Endothelial cell of umbilical vein (primary cell): Measurements from ENCODE around the gene S100A16. TPM values are rescaled to one million over a fixed set of nuclear protein-coding genes. Genes with fewer than 3 reads are reported as not detected.

Experiments
- BruUV-seq: library from RNA; stranded (reverse); fragments of 400-500 nt; replicated peaks from 2 replicates; lab custom pipeline; 2021; lab: Mats Ljungman, UMichigan
- CTCF ChIA-PET: fragments of 300-600, 350-600 bp; sonication (Branson Sonifier 250); formaldehyde crosslinking; loops from one replicate; lab custom pipeline; 2021; ENCODE audit warnings: antibody characterized with exemption, inconsistent platforms; lab: Charles Lee
- POLR2A ChIA-PET: fragments of 300-600, 350-600 bp; sonication (Branson Sonifier 250); formaldehyde crosslinking; loops from one replicate; lab custom pipeline; 2021; ENCODE audit warnings: antibody characterized with exemption, inconsistent platforms; lab: Charles Lee
- DNase-seq: peaks from one replicate; pipeline ENCODE4 v3.0.0-alpha.2; 2011; ENCODE audit warnings: low read depth, low spot score
- FAIRE-seq: peaks from 2 replicates; lab custom pipeline; 2011; peaks lifted over from hg19 to GRCh38; lab: Jason Lieb, UNC
- H2AFZ ChIP-seq: 2 replicates; pipeline ENCODE4 v1.6.0; 2012; ENCODE audit warnings: low read depth, low read length, control low read depth, inconsistent platforms
- H3K27ac ChIP-seq: 2 replicates; pipeline ENCODE4 v1.5.1; 2011; ENCODE audit warnings: low read depth, mild to moderate bottlenecking, control low read depth, low read length, moderate library complexity; ENCODE audit not compliant: insufficient read depth
- H3K27me3 ChIP-seq, 2 experiments: 2 replicates each; pipeline versions ENCODE4 v1.6.0 to v1.6.1; 2011; ENCODE audit warnings: low read length in 2 of 2, mixed read lengths in 1 of 2; ENCODE audit not compliant: control insufficient read depth in 2 of 2, insufficient read depth in 2 of 2
- H3K36me3 ChIP-seq, 2 experiments: 2 replicates in 1 of 2; 3 replicates in 1 of 2; pipeline ENCODE4 v1.5.1; 2011; ENCODE audit warnings: low read length in 2 of 2, mild to moderate bottlenecking in 1 of 2, moderate library complexity in 1 of 2; ENCODE audit not compliant: control insufficient read depth in 2 of 2, insufficient read depth in 2 of 2; ENCODE audit errors: extremely low read depth in 1 of 2
- H3K4me1 ChIP-seq: 3 replicates; pipeline ENCODE4 v1.5.1; 2011; ENCODE audit warnings: mild to moderate bottlenecking, low read length; ENCODE audit not compliant: control insufficient read depth, insufficient read depth; ENCODE audit errors: extremely low read depth
- H3K4me2 ChIP-seq: 2 replicates; pipeline ENCODE4 v1.6.1; 2011; ENCODE audit warnings: low read length, control low read depth, mixed read lengths; ENCODE audit not compliant: insufficient read depth
- H3K4me3 ChIP-seq, 3 experiments: fragments of 200-600 bp in 1 of 3; sonication (generic), shearing (Covaris generic) in 1 of 3; replicated peaks in 1 of 3; 2 replicates each; pipeline ENCODE4 v1.5.1; 2011 to 2016; ENCODE audit warnings: control low read depth in 3 of 3, low read length in 3 of 3, mild to moderate bottlenecking in 2 of 3, inconsistent platforms in 1 of 3, low read depth in 1 of 3, moderate library complexity in 1 of 3; ENCODE audit not compliant: insufficient read depth in 1 of 3
- H3K79me2 ChIP-seq: 2 replicates; pipeline ENCODE4 v1.6.0; 2012; ENCODE audit warnings: low read length, inconsistent platforms; ENCODE audit not compliant: control insufficient read depth, insufficient read depth
- H3K9ac ChIP-seq: replicated peaks from 2 replicates; pipeline ENCODE3; 2011; ENCODE audit warnings: low read length, control low read depth; ENCODE audit not compliant: insufficient read depth; ENCODE audit errors: extremely low read depth
- H3K9me1 ChIP-seq: replicated peaks from 3 replicates; pipeline ENCODE4 v1.6.0; 2011; ENCODE audit warnings: mild to moderate bottlenecking, low read length; ENCODE audit not compliant: control insufficient read depth, insufficient read depth; ENCODE audit errors: extremely low read depth
- H3K9me3 ChIP-seq: replicated peaks from 2 replicates; pipeline ENCODE4 v1.5.1; 2012; ENCODE audit warnings: low read length, inconsistent platforms; ENCODE audit not compliant: control insufficient read depth, insufficient read depth
- H4K20me1 ChIP-seq: replicated peaks from 2 replicates; pipeline ENCODE3; 2011; ENCODE audit warnings: mild to moderate bottlenecking, low read length; ENCODE audit not compliant: control insufficient read depth, insufficient read depth; ENCODE audit errors: extremely low read depth
- CTCF ChIP-seq, 2 donors: IDR thresholded peaks; 1 replicate in 1 of 2; 2 replicates in 1 of 2; pipeline ENCODE4 v1.5.1; 2011; ENCODE audit warnings: low read length in 2 of 2, mild to moderate bottlenecking in 2 of 2, moderate library complexity in 2 of 2, control low read depth in 1 of 2, inconsistent platforms in 1 of 2, low read depth in 1 of 2; ENCODE audit not compliant: insufficient read depth in 1 of 2; ENCODE audit errors: extremely low read depth in 1 of 2
- EZH2 ChIP-seq: IDR thresholded peaks from 2 replicates; pipeline ENCODE4 v1.6.1; 2012; ENCODE audit warnings: borderline replicate concordance, low read depth, mild to moderate bottlenecking, moderate library complexity, low read length, inconsistent platforms; ENCODE audit not compliant: severe bottlenecking
- FOS ChIP-seq: IDR thresholded peaks from 2 replicates; pipeline ENCODE4 v1.6.1; 2011; ENCODE audit warnings: mild to moderate bottlenecking, low read length, moderate library complexity, borderline replicate concordance; ENCODE audit not compliant: insufficient read depth
- GATA2 ChIP-seq: IDR thresholded peaks from 2 replicates; pipeline ENCODE4 v1.7.0; 2011; ENCODE audit warnings: low read depth, mild to moderate bottlenecking, moderate library complexity, mixed read lengths, low read length; ENCODE audit not compliant: insufficient read length, insufficient read depth
- JUN ChIP-seq: IDR thresholded peaks from 2 replicates; pipeline ENCODE4 v1.6.1; 2011; ENCODE audit warnings: borderline replicate concordance, low read depth; ENCODE audit not compliant: insufficient read length, insufficient read depth
- MAX ChIP-seq: IDR thresholded peaks from 2 replicates; pipeline ENCODE4 v1.6.1; 2011; ENCODE audit not compliant: insufficient read depth, insufficient read length
- MYC ChIP-seq: IDR thresholded peaks from one replicate; pipeline ENCODE4 v1.6.1; 2011; ENCODE audit warnings: mild to moderate bottlenecking, low read depth, low read length
- POLR2A ChIP-seq: IDR thresholded peaks from 2 replicates; pipeline ENCODE4 v1.6.1; 2012; ENCODE audit warnings: low read depth, mild to moderate bottlenecking, control low read depth, low read length
- POLR2AphosphoS5 ChIP-seq: IDR thresholded peaks from 2 replicates; pipeline ENCODE4 v1.6.1; 2012; ENCODE audit warnings: low read depth, mild to moderate bottlenecking, control low read depth, low read length, moderate library complexity; ENCODE audit not compliant: insufficient read depth
- dilution Hi-C: fragments of 300-500 bp; cut with MboI; formaldehyde crosslinking; loops from one replicate; pipeline ENCODE4 v1.15.0; 2019; ENCODE audit warnings: low sequenced_read_pairs; ENCODE audit not compliant: extremely low pct_ligation_motif_present
- intact Hi-C: fragments of 100-400 bp; cut with micrococcal nuclease; formaldehyde crosslinking; loops from one replicate; pipeline ENCODE4 v1.10.0; 2022
- polyA plus RNA-seq, 4 experiments: library from polyadenylated mRNA; depleted of rRNA in 3 of 4; stranded (reverse) in 3 of 4; unstranded in 1 of 4; fragments of >200 nt; gene quantifications; 2 replicates each; pipeline versions ENCODE4 v1.2.1 to v1.2.3, GENCODE V29; 2011 to 2012; ENCODE audit warnings: missing spikeins in 1 of 4
- total RNA-seq: library from RNA; stranded (reverse); gene quantifications from 2 replicates; pipeline ENCODE4 v1.2.3, GENCODE V29; 2021

Gene S100A16
- total and polyA plus RNA-seq, 2 donors (not counting 3 experiments of a cell fraction or from before 2014, with no cell fraction given): 701 to 1,770 TPM

GRCh38 chr1:153638261-153638660 lies 25.3 kb upstream of the S100A16 start:
- TF ChIP-seq GATA2 (no peak), MYC (no peak), CTCF (IDR thresholded peaks at IDR 0.05; ENCODE audit: extremely low read depth in 1 of 2, insufficient read depth in 1 of 2, low read depth in 1 of 2, low read length in 2 of 2) (no peak), POLR2A (no peak)
- ChIA-PET POLR2A (interaction anchor here (0.8 to 1.0 kb wide), 3 partner anchors 10 to 15 kb away, joined by 3 to 5 read pairs (median 3); partner anchors contain the start of gene S100A13), CTCF (interaction anchor here (1.2 to 3.0 kb wide), 3 partner anchors 11 to 128 kb away, joined by 6 to 12 read pairs (median 9); partner anchors contain the start of gene S100A13)
- intact Hi-C loops (no loop called here), dilution Hi-C loops (no loop called here)
- Histone ChIP-seq H3K9ac (no peak overlapping the region), H3K36me3 (peaks cover 30 to 41% of the 10 kb centered on the region in 2 experiments), H4K20me1 (peaks cover 2% of the 10 kb centered on the region), H3K27ac (no peak overlapping the region), H2AFZ (no peak overlapping the region), H3K27me3 (no peaks in the 10 kb centered on the region), H3K4me1 (peaks cover 9% of the 10 kb centered on the region), H3K9me3 (no peaks in the 10 kb centered on the region), H3K4me3 (no peak overlapping the region), H3K9me1 (no peaks in the 10 kb centered on the region), H3K4me2 (no peak overlapping the region), H3K79me2 (peaks cover 56% of the 10 kb centered on the region)
- no TSS peak for BruUV-seq
- DNase-seq (no peak), FAIRE-seq (no peak)

- no TSS peak for BruUV-seq
Observed at GRCh38 chr1:153636312-153636711, 23.4 kb upstream of the S100A16 start.

More at GRCh38 chr1:153636312-153636711, 23.4 kb upstream of the S100A16 start:
- Histone ChIP-seq H3K9me3 (no peaks in the 10 kb centered on the region), H3K4me3 (no peak overlapping the region), H3K27ac (no peak overlapping the region), H3K9ac (no peak overlapping the region), H3K27me3 (no peaks in the 10 kb centered on the region), H3K4me1 (peaks cover 11% of the 10 kb centered on the region), H3K36me3 (peaks cover 17 to 22% of the 10 kb centered on the region in 2 experiments), H3K9me1 (no peaks in the 10 kb centered on the region), H2AFZ (no peak overlapping the region), H3K4me2 (no peak overlapping the region), H3K79me2 (peaks cover 49% of the 10 kb centered on the region), H4K20me1 (peaks cover 2% of the 10 kb centered on the region)
- TF ChIP-seq EZH2: no peak
- no peak for TF ChIP-seq CTCF (IDR thresholded peaks at IDR 0.05; ENCODE audit: extremely low read depth in 1 of 2, insufficient read depth in 1 of 2, low read depth in 1 of 2, low read length in 2 of 2)
- no peak for TF ChIP-seq POLR2A
- TF ChIP-seq MYC: no peak
- TF ChIP-seq FOS: no peak
- TF ChIP-seq POLR2AphosphoS5: no peak
- no peak for TF ChIP-seq GATA2
- no peak for TF ChIP-seq MAX
- TF ChIP-seq JUN: no peak
- intact Hi-C loops (no loop called here), dilution Hi-C loops (no loop called here)
- CTCF ChIA-PET: interaction anchor here (3.0 kb wide), 1 partner anchor 9 kb away, joined by 12 read pairs; the partner anchor contains the start of gene S100A13
- FAIRE-seq (peak; percentile 4), DNase-seq (no peak)
- POLR2A ChIA-PET: interaction anchor here (0.7 kb wide), 1 partner anchor 27 kb away, joined by 5 read pairs; no protein-coding TSS in a partner anchor
